GDM1 (cell line): Measurements from ENCODE around the gene KCNF1.

Source experiments
- DNase-seq: peaks from one replicate; lab custom pipeline; 2025; lab: John Stamatoyannopoulos, UW

The KCNF1 gene

GRCh38 chr2:10880586-10881321 lies 31.0 kb upstream of the KCNF1 start:
- no peak for DNase-seq

- DNase-seq, result no peak
Observed at GRCh38 chr2:10882568-10882967, 29.2 kb upstream of the KCNF1 start.

- DNase-seq, result no peak
Observed at GRCh38 chr2:10883066-10883465, 28.7 kb upstream of the KCNF1 start.

GRCh38 chr2:10883801-10884478 lies 27.8 kb upstream of the KCNF1 start:
- DNase-seq, result no peak

GRCh38 chr2:10884574-10884975 lies 27.2 kb upstream of the KCNF1 start:
- DNase-seq, result no peak

- DNase-seq, result no peak
Observed at GRCh38 chr2:10885094-10885860, 26.5 kb upstream of the KCNF1 start.

- DNase-seq, result no peak
Observed at GRCh38 chr2:10887476-10887875, 24.3 kb upstream of the KCNF1 start.

- no peak for DNase-seq
Observed at GRCh38 chr2:10889651-10890215, 22.0 kb upstream of the KCNF1 start.

- no peak for DNase-seq
Observed at GRCh38 chr2:10890706-10891270, 20.9 kb upstream of the KCNF1 start.

GRCh38 chr2:10891390-10891789 lies 20.3 kb upstream of the KCNF1 start:
- DNase-seq, result no peak

- DNase-seq, result no peak
Observed at GRCh38 chr2:10891848-10892247, 19.9 kb upstream of the KCNF1 start.

GRCh38 chr2:10892316-10892715 lies 19.4 kb upstream of the KCNF1 start:
- no peak for DNase-seq

- no peak for DNase-seq
Observed at GRCh38 chr2:10892796-10893350, 18.9 kb upstream of the KCNF1 start.

- no peak for DNase-seq
Observed at GRCh38 chr2:10894264-10894935, 17.3 kb upstream of the KCNF1 start.

GRCh38 chr2:10895231-10895630 lies 16.5 kb upstream of the KCNF1 start:
- DNase-seq, result no peak

GRCh38 chr2:10897956-10898355 lies 13.8 kb upstream of the KCNF1 start:
- DNase-seq, result no peak

GRCh38 chr2:10900216-10901109 lies 11.3 kb upstream of the KCNF1 start:
- no peak for DNase-seq

- DNase-seq, result no peak
Observed at GRCh38 chr2:10901160-10901939, 10.4 kb upstream of the KCNF1 start.

- no peak for DNase-seq
Observed at GRCh38 chr2:10903861-10904210, 7.9 kb upstream of the KCNF1 start.

GRCh38 chr2:10904455-10904854 lies 7.3 kb upstream of the KCNF1 start:
- DNase-seq, result no peak
